HEK293T (cell line): Measurements from ENCODE around the gene COL9A3.

ENCODE experiments used
- CTCF ChIA-PET: fragments of 350-600 bp; formaldehyde crosslinking; extraction: SDS; loops from one replicate; lab custom pipeline; 2021; ENCODE audit warnings: antibody characterized with exemption, inconsistent platforms; lab: Yijun Ruan, JAX
- POLR2A ChIA-PET: fragments of 350-600 bp; formaldehyde crosslinking; extraction: SDS; loops from one replicate; lab custom pipeline; 2020; ENCODE audit warnings: antibody characterized with exemption, inconsistent platforms; lab: Yijun Ruan, JAX
- DNase-seq: peaks from one replicate; pipeline ENCODE4 v3.0.0; 2012; ENCODE audit warnings: mixed read lengths; ENCODE audit errors: extremely low spot score
- ARNT ChIP-seq: fragments of 450-650 bp; IDR thresholded peaks from 2 replicates; pipeline ENCODE4 v1.6.1; 2017; ENCODE audit warnings: mild to moderate bottlenecking
- BHLHE40 ChIP-seq: fragments of 450-650 bp; IDR thresholded peaks from 2 replicates; pipeline ENCODE4 v1.6.1; 2016; ENCODE audit warnings: mild to moderate bottlenecking, moderate library complexity, borderline replicate concordance
- CTBP1 ChIP-seq: fragments of 450-650 bp; IDR thresholded peaks from 2 replicates; pipeline ENCODE4 v1.6.1; 2016; ENCODE audit warnings: borderline replicate concordance
- ELF4 ChIP-seq: fragments of 450-650 bp; IDR thresholded peaks from 2 replicates; pipeline ENCODE4 v1.6.1; 2017; ENCODE audit warnings: antibody characterized with exemption
- FOXA1 ChIP-seq: fragments of 450-650 bp; IDR thresholded peaks from 2 replicates; pipeline ENCODE4 v1.6.1; 2016; ENCODE audit warnings: mild to moderate bottlenecking
- FOXK2 ChIP-seq: fragments of 450-650 bp; IDR thresholded peaks from 2 replicates; pipeline ENCODE4 v1.6.1; 2016; ENCODE audit warnings: mild to moderate bottlenecking
- FOXM1 ChIP-seq: fragments of 450-650 bp; IDR thresholded peaks from 2 replicates; pipeline ENCODE4 v1.6.1; 2017; ENCODE audit warnings: mild to moderate bottlenecking, borderline replicate concordance
- HDGF ChIP-seq: fragments of 450-650 bp; IDR thresholded peaks from 2 replicates; pipeline ENCODE4 v1.6.1; 2017; ENCODE audit warnings: antibody characterized with exemption, borderline replicate concordance
- L3MBTL2 ChIP-seq: fragments of 450-650 bp; conservative IDR thresholded peaks from 2 replicates; pipeline ENCODE4 v1.6.1; 2016; ENCODE audit warnings: mild to moderate bottlenecking
- LEF1 ChIP-seq: fragments of 450-650 bp; IDR thresholded peaks from 2 replicates; pipeline ENCODE4 v1.6.1; 2017; ENCODE audit warnings: mild to moderate bottlenecking, borderline replicate concordance
- NFRKB ChIP-seq: fragments of 450-650 bp; IDR thresholded peaks from 2 replicates; pipeline ENCODE4 v1.6.1; 2016; ENCODE audit warnings: mild to moderate bottlenecking, moderate library complexity
- PKNOX1 ChIP-seq: fragments of 450-650 bp; IDR thresholded peaks from 2 replicates; pipeline ENCODE4 v1.6.1; 2016
- SP1 ChIP-seq: fragments of 450-650 bp; IDR thresholded peaks from 2 replicates; pipeline ENCODE4 v1.6.1; 2017
- SUZ12 ChIP-seq: fragments of 450-650 bp; IDR thresholded peaks from 2 replicates; pipeline ENCODE4 v1.6.1; 2016; ENCODE audit warnings: mild to moderate bottlenecking
- TARDBP ChIP-seq: fragments of 450-650 bp; IDR thresholded peaks from 2 replicates; pipeline ENCODE4 v1.6.1; 2016
- ZNF384 ChIP-seq: fragments of 450-650 bp; IDR thresholded peaks from 2 replicates; pipeline ENCODE4 v1.6.1; 2016

COL9A3 gene

DNA sequence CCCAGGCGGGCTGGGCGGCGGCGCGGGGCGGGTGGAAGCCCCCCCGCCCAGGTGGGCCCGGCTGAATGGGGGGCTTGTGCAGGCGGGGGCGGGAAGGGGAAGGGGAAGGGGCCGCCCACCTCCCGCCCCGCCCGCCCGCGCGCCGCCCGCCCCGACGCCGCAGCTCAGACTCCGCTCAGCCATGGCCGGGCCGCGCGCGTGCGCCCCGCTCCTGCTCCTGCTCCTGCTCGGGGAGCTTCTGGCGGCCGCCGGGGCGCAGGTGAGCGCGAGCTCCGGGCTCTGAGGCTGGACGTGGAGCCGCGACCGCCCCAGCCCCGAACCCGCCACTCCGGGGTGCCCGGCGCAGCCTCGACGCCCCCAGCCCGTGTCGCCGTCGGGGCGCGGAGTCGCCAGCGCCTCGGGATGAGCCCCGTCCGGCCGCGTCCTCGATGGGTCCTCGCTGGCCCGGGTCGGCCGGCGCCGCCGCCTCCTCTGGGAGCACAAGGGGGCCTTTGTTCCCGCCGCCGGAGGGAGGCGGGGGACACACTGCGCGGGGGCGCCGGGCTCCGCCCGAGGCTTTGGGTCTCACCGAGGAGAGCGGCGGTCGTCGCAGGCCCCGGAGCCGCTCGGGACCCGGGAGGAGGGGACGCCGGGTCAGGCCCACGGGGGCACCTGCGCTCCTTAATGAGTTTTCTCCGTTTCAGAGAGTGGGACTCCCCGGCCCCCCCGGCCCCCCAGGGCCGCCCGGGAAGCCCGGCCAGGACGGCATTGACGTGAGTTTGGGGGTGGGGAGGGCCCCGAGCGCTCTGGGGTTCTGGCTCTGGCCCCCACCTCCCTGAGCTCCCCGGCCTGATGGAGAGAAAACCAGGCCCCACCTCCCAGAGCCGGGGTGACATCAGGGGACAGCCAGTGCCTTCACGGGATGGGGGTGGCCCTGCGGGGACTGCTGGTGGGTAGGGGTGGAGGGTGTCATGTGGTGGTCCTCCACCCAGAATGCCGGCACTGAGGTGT is at the start of gene COL9A3:
COL9A3 (plus strand) TSS at position 167 of the 990 bp plus-strand sequence; CDS start at position 182, 15 bp downstream.
- CTCF ChIA-PET = no interaction called here

GRCh38 chr20:62768234-62768546 is 48.7 kb upstream of the COL9A3 start:
- ChIA-PET POLR2A (no interaction called here), CTCF (no interaction called here)
- DNase-seq = no peak
- TF ChIP-seq FOXK2 (no peak), HDGF (no peak), TARDBP (no peak), LEF1 (no peak), ZNF384 (no peak)

More for the DNA sequence above, at the start of gene COL9A3:
- POLR2A ChIA-PET = interaction anchor here (2.6 kb wide), 1 partner anchor 22 kb away, joined by 8 read pairs; the partner anchor contains the start of gene MRGBP
- no peak for DNase-seq
- TF ChIP-seq TARDBP = no peak
- TF ChIP-seq FOXM1 = no peak
- TF ChIP-seq NFRKB = no peak
- no peak for TF ChIP-seq ELF4
- no peak for TF ChIP-seq SUZ12
- no peak for TF ChIP-seq L3MBTL2
- no peak for TF ChIP-seq CTBP1
- no peak for TF ChIP-seq FOXK2
- no peak for TF ChIP-seq SP1
- TF ChIP-seq FOXA1 = no peak
- no peak for TF ChIP-seq ARNT
- no peak for TF ChIP-seq HDGF
- no peak for TF ChIP-seq PKNOX1
- no peak for TF ChIP-seq ZNF384
- no peak for TF ChIP-seq BHLHE40
- TF ChIP-seq LEF1 = no peak

DNA sequence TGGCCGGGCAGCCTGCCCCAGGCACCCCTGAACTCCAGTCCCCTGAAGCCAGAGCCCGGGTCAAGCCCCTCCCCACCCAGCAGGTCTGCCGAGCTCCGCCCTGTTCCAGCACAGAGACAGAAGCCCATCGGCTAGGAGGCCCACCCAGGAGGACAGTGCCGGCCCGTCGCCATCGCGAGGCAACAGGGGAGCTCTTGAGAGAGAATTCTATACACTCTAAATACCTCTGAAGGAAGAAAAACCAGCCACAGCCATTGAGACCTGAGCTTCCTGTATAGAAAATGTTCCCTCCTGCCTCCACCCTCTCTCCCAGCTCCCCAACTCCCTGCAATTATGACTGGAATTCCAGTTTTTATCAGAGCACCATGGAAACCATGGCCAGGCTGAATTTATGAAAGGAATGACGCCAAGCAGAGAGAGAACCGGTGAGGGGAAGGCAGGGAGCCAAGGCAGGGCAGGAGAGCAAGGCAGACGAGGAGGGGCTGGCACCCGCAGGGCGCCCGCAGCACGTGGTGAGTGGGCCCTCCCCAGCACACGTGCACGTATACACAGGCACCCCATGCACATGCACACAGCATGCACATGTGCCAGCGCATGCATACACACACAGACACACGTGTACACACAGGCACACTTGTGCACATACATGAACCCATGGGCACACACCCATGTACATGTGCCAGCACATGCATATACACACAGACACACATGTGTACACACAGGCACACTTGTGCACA is 48.1 kb upstream of the COL9A3 start:
- TF ChIP-seq ZNF384 (no peak), FOXK2 (no peak), NFRKB (no peak), CTBP1 (no peak), BHLHE40 (no peak), SUZ12 (no peak), FOXA1 (no peak), ARNT (no peak), HDGF (no peak), L3MBTL2 (no peak), PKNOX1 (no peak), FOXM1 (no peak), ELF4 (no peak), TARDBP (no peak), LEF1 (no peak), SP1 (no peak)
- ChIA-PET CTCF (no interaction called here), POLR2A (no interaction called here)
- DNase-seq = no peak

- ChIA-PET POLR2A (interaction anchor here (0.5 kb wide), 1 partner anchor 359 kb away, joined by 3 read pairs; no protein-coding TSS in a partner anchor), CTCF (no interaction called here)
- TF ChIP-seq PKNOX1 (no peak), BHLHE40 (no peak), ARNT (no peak), SUZ12 (no peak), CTBP1 (no peak), FOXM1 (no peak), NFRKB (no peak)
- no peak for DNase-seq
Measured at GRCh38 chr20:62769346-62770071, 47.3 kb upstream of the COL9A3 start.

GRCh38 chr20:62770111-62770910 is 46.5 kb upstream of the COL9A3 start:
- ChIA-PET POLR2A (interaction anchor here (0.5 kb wide), 1 partner anchor 360 kb away, joined by 3 read pairs; no protein-coding TSS in a partner anchor), CTCF (no interaction called here)
- TF ChIP-seq NFRKB (no peak), CTBP1 (no peak), FOXK2 (no peak)
- no peak for DNase-seq
